CD4-positive, alpha-beta memory T cell (primary cell): Measurements from ENCODE around the gene APOA4. TPM values are rescaled to one million over a fixed set of nuclear protein-coding genes. Genes with fewer than 3 reads are reported as not detected.
A peak's percentile ranks its signal among the peaks of the same experiment; 100 is the strongest.

ENCODE experiments used
- CTCF ChIA-PET: fragments of 350-600 bp; sonication (Branson Sonifier 250); formaldehyde crosslinking; loops from one replicate; lab custom pipeline; 2021; ENCODE audit warnings: inconsistent platforms; ENCODE audit not compliant: partially characterized antibody; lab: Charles Lee
- POLR2A ChIA-PET: fragments of 350-600 bp; sonication (Branson Sonifier 250); formaldehyde crosslinking; loops from one replicate; lab custom pipeline; 2021; ENCODE audit not compliant: partially characterized antibody; lab: Charles Lee
- DNase-seq, 5 donors: peaks; one replicate each; pipeline versions ENCODE4 v3.0.0 to v3.0.0-alpha.2; 2020 to 2022; ENCODE audit warnings: mixed read lengths in 1 of 5
- H3K27ac ChIP-seq: one replicate; pipeline ENCODE4 v1.7.0; 2013; ENCODE audit warnings: low read depth, low read length
- H3K27me3 ChIP-seq: 2 replicates; pipeline ENCODE4 v1.7.0; 2013; ENCODE audit warnings: mild to moderate bottlenecking, low read length, moderate library complexity; ENCODE audit not compliant: insufficient read depth
- H3K36me3 ChIP-seq: 2 replicates; pipeline ENCODE4 v1.7.0; 2013; ENCODE audit warnings: mild to moderate bottlenecking, low read length, moderate library complexity; ENCODE audit not compliant: insufficient read depth
- H3K4me1 ChIP-seq: 2 replicates; pipeline ENCODE4 v1.7.0; 2013; ENCODE audit warnings: mild to moderate bottlenecking, low read length, moderate library complexity; ENCODE audit not compliant: insufficient read depth
- H3K4me3 ChIP-seq, 2 donors: one replicate each; pipeline ENCODE4 v1.7.0; 2013; ENCODE audit warnings: low read length in 2 of 2, mild to moderate bottlenecking in 1 of 2
- H3K9me3 ChIP-seq, 2 donors: one replicate each; pipeline ENCODE4 v1.7.0; 2013; ENCODE audit warnings: low read length in 2 of 2, control low read depth in 1 of 2; ENCODE audit not compliant: control insufficient read depth in 1 of 2
- H3K27ac Mint-ChIP-seq, 7 donors: one replicate each; pipeline ENCODE4 v1.8.0; 2020 to 2021; ENCODE audit warnings: mixed read lengths in 7 of 7, mild to moderate bottlenecking in 6 of 7, inconsistent platforms in 3 of 7, moderate library complexity in 3 of 7
- H3K27me3 Mint-ChIP-seq, 2 donors: one replicate each; pipeline ENCODE4 v1.8.0; 2020 to 2021; ENCODE audit warnings: mixed read lengths in 2 of 2
- H3K36me3 Mint-ChIP-seq, 2 donors: one replicate each; pipeline ENCODE4 v1.8.0; 2020 to 2021; ENCODE audit warnings: mixed read lengths in 2 of 2, inconsistent platforms in 1 of 2, mild to moderate bottlenecking in 1 of 2
- H3K4me1 Mint-ChIP-seq, 4 donors: one replicate each; pipeline ENCODE4 v1.8.0; 2020 to 2021; ENCODE audit warnings: mixed read lengths in 4 of 4, mild to moderate bottlenecking in 1 of 4
- H3K4me3 Mint-ChIP-seq, 8 donors: one replicate each; pipeline ENCODE4 v1.8.0; 2020 to 2021; ENCODE audit warnings: mixed read lengths in 8 of 8, mild to moderate bottlenecking in 7 of 8, moderate library complexity in 6 of 8, inconsistent platforms in 3 of 8
- H3K9me3 Mint-ChIP-seq, 8 donors: one replicate each; pipeline ENCODE4 v1.8.0; 2020 to 2021; ENCODE audit warnings: mixed read lengths in 8 of 8, mild to moderate bottlenecking in 5 of 8, inconsistent platforms in 3 of 8, moderate library complexity in 1 of 8
- intact Hi-C: fragments of 100-400 bp; cut with micrococcal nuclease; formaldehyde crosslinking; loops from one replicate; pipeline ENCODE4 v1.15.1; 2023
- polyA plus RNA-seq, 2 donors: library from polyadenylated mRNA; unstranded; fragments of 300-500 nt; fragmentation: Illumina TruSeq; gene quantifications; one replicate each; pipeline ENCODE4 v1.2.3, GENCODE V29; 2021
- total RNA-seq, 2 experiments: library from RNA; stranded (reverse); gene quantifications; one replicate each; pipeline ENCODE4 v1.2.3, GENCODE V29; 2021

APOA4 gene
- total and polyA plus RNA-seq, 4 experiments from 2014 or later, result not detected

GRCh38 chr11:116838321-116839084 is 15.4 kb upstream of the APOA4 start:
- peaks cover 4 to 21% (median 9%) of the 10 kb centered on the region in 4 donors for H3K4me1 Mint-ChIP-seq
- H3K4me3 ChIP-seq, result no peak overlapping the region
- CTCF ChIA-PET, result interaction anchor here (1.1 to 10.0 kb wide), 5 partner anchors 13 to 289 kb away, joined by 3 to 189 read pairs (median 10); partner anchors contain the start of genes APOA5 and ZPR1
- POLR2A ChIA-PET, result interaction anchor here (2.4 kb wide), 1 partner anchor 14 kb away, joined by 16 read pairs; no protein-coding TSS in a partner anchor
- intact Hi-C loops, result no loop called here
- no peaks in the 10 kb centered on the region for H3K9me3 Mint-ChIP-seq
- peaks cover 1% of the 10 kb centered on the region for H3K36me3 ChIP-seq
- peaks cover 15% of the 10 kb centered on the region for H3K4me1 ChIP-seq
- H3K27ac Mint-ChIP-seq, result peak overlapping the region in 1 of 7 donors; percentile 83
- H3K27ac ChIP-seq, result no peak overlapping the region
- no peaks in the 10 kb centered on the region for H3K27me3 ChIP-seq
- peaks cover 3 to 4% of the 10 kb centered on the region in 2 donors for H3K36me3 Mint-ChIP-seq
- H3K9me3 ChIP-seq, result no peaks in the 10 kb centered on the region
- H3K27me3 Mint-ChIP-seq, result no peaks in the 10 kb centered on the region
- DNase-seq, result no peak
- no peak overlapping the region for H3K4me3 Mint-ChIP-seq

- intact Hi-C loops, result no loop called here
- Histone ChIP-seq H3K9me3 (no peaks in the 10 kb centered on the region), H3K36me3 (no peaks in the 10 kb centered on the region), H3K4me1 (peaks cover 15% of the 10 kb centered on the region), H3K4me3 (no peak within 1 kb of the TSS), H3K27ac (no peak within 1 kb of the TSS), H3K27me3 (no peaks in the 10 kb centered on the region)
- Mint-ChIP-seq H3K4me1 (peaks cover 4 to 21% (median 9%) of the 10 kb centered on the region in 4 donors), H3K4me3 (peak within 1 kb of the TSS in 2 of 8 donors; percentile 24 to 31), H3K27me3 (no peaks in the 10 kb centered on the region), H3K27ac (peak within 1 kb of the TSS in 2 of 7 donors; percentile 70 to 83), H3K9me3 (no peaks in the 10 kb centered on the region), H3K36me3 (no peaks in the 10 kb centered on the region)
- ChIA-PET POLR2A (interaction anchor here (2.8 to 3.3 kb wide), 2 partner anchors 15 to 50 kb away, joined by 26 to 103 read pairs; partner anchors contain the start of gene ZPR1), CTCF (interaction anchor here (1.5 to 10.0 kb wide), 12 partner anchors 14 to 268 kb away, joined by 3 to 189 read pairs (median 12); partner anchors contain the start of genes APOA5, SIK3 and ZPR1)
- no peak for DNase-seq
Measured at GRCh38 chr11:116837231-116838091, 14.4 kb upstream of the APOA4 start, which contains the start of gene APOA1. Gene APOA1 (minus strand): TSS chr11:116837622. CDS start chr11:116837387, 235 bp downstream.

DNA sequence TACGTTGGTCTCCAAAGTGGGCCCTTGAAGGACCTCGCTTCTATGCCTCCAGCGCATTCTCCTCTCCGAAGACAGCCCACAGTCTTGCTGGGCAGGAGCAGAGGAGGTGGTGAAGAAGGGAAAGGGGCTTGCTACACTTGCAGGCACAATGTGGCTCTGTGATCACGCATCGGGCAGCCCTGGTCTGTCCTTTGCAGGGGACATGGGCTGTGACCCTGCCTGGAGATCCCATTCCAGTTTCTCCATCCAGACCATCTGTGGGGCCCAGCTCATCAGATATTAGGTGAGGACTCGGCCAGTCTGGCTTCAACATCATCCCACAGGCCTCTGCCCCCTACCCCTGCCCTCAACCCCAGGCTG is 13.5 kb upstream of the APOA4 start:
- Histone ChIP-seq H3K27ac (no peak overlapping the region), H3K27me3 (no peaks in the 10 kb centered on the region), H3K9me3 (no peaks in the 10 kb centered on the region), H3K36me3 (no peaks in the 10 kb centered on the region), H3K4me1 (peaks cover 15% of the 10 kb centered on the region), H3K4me3 (no peak overlapping the region)
- Mint-ChIP-seq H3K4me3 (peak overlapping the region in 1 of 8 donors; percentile 31), H3K27me3 (no peaks in the 10 kb centered on the region), H3K27ac (peak overlapping the region in 1 of 7 donors; percentile 70), H3K36me3 (no peaks in the 10 kb centered on the region), H3K9me3 (no peaks in the 10 kb centered on the region), H3K4me1 (peaks cover 4 to 21% (median 9%) of the 10 kb centered on the region in 4 donors)
- intact Hi-C loops, result loop anchor here (1.0 kb wide), 6 partner anchors 17 to 270 kb away; partner anchors contain the start of genes APOA5 and SIK3
- ChIA-PET POLR2A (interaction anchor here (1.4 to 3.3 kb wide), 6 partner anchors 11 to 104 kb away, joined by 3 to 103 read pairs (median 14); partner anchors contain the start of genes APOA5 and ZPR1), CTCF (interaction anchor here (0.6 to 10.0 kb wide), 47 partner anchors 9 to 387 kb away, joined by 3 to 189 read pairs (median 5); partner anchors contain the start of genes APOA4, APOA5, SIDT2 and SIK3)
- no peak for DNase-seq

DNA sequence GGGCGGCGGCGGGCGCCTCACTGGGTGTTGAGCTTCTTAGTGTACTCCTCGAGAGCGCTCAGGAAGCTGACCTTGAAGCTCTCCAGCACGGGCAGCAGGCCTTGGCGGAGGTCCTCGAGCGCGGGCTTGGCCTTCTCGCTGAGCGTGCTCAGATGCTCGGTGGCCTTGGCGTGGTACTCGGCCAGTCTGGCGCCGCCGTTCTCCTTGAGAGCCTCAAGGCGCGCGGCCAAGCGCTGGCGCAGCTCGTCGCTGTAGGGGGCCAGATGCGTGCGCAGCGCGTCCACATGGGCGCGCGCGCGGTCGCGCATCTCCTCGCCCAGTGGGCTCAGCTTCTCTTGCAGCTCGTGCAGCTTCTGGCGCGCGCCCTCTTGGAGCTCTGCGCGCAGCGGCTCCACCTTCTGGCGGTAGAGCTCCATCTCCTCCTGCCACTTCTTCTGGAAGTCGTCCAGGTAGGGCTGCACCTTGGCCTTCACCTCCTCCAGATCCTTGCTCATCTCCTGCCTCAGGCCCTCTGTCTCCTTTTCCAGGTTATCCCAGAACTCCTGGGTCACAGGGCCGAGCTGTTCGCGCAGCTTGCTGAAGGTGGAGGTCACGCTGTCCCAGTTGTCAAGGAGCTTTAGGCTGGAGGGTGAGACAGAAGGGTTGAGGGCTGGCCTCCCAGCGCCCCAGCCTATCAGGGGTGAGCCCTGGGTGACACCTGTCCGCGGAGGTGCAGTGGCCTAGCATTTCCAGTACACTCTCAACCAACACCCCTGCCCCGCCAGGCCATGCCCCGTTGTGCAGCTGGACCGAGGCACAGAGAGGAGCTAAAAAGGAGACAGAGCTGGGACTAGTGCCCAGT is 12.9 kb upstream of the APOA4 start:
- Histone ChIP-seq H3K27ac (no peak overlapping the region), H3K36me3 (no peaks in the 10 kb centered on the region), H3K9me3 (no peaks in the 10 kb centered on the region), H3K4me3 (peak overlapping the region; percentile 36 to 60), H3K27me3 (no peaks in the 10 kb centered on the region), H3K4me1 (peaks cover 15% of the 10 kb centered on the region)
- ChIA-PET CTCF (interaction anchor here (0.6 to 10.0 kb wide), 61 partner anchors 9 to 388 kb away, joined by 3 to 189 read pairs (median 4); partner anchors contain the start of genes APOA4, APOA5, PAFAH1B2 and SIDT2), POLR2A (interaction anchor here (0.6 to 3.3 kb wide), 19 partner anchors 12 to 395 kb away, joined by 3 to 103 read pairs (median 4); partner anchors contain the start of genes APOA5, BUD13, SIDT2 and ZPR1)
- Mint-ChIP-seq H3K4me1 (peaks cover 4 to 21% (median 9%) of the 10 kb centered on the region in 4 donors), H3K27ac (peak overlapping the region in 6 of 7 donors; percentile 29 to 76 (median 64)), H3K36me3 (no peaks in the 10 kb centered on the region), H3K4me3 (peak overlapping the region; percentile 67 to 87 (median 78)), H3K9me3 (no peaks in the 10 kb centered on the region), H3K27me3 (no peaks in the 10 kb centered on the region)
- intact Hi-C loops, result loop anchor here (1.0 kb wide), 6 partner anchors 17 to 270 kb away; partner anchors contain the start of genes APOA5 and SIK3
- peak; percentile 78 to 82 (median 80) for DNase-seq

DNA sequence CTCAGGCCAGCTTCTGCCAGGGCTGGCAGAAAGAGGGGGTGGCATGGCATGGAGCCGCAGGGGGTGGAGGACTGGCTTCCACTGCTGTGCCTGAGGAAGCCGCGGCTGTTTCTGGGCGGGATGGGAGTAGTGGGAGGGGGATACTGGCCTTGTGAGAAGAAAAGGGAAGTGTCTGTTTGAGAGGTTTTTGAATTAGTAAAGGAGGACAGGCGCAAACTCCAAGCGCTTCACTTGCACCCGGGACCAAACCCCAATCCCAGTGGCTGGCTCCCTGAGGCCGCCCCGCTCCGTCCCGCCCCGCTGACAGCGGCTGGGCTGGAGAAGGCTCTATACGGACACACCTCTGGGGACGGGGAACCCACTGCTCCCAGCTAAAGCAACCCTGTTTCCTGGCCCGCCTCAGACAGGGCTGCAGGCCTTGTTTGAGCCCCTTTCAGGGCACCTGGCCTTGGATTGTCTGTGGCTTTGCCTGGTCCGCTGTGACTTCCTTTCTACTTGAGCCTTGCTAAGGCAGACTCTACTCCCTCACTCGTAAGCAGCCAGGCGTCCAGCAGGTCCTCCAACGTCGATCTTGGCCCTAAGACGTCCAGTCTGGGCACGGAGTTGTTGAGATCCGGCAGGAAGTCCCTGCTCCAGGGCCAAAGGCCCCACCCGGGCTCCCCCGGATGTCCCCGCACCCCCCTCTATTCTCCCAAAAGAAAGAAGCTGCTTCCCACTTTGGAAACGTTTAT is 12.1 kb upstream of the APOA4 start:
- Mint-ChIP-seq H3K27ac (peak overlapping the region in 1 of 7 donors; percentile 63), H3K4me3 (peak overlapping the region; percentile 58 to 87 (median 78)), H3K9me3 (no peaks in the 10 kb centered on the region), H3K36me3 (no peaks in the 10 kb centered on the region), H3K4me1 (peaks cover 2 to 16% (median 9%) of the 10 kb centered on the region in 4 donors), H3K27me3 (no peaks in the 10 kb centered on the region)
- Histone ChIP-seq H3K4me1 (peaks cover 15% of the 10 kb centered on the region), H3K9me3 (no peaks in the 10 kb centered on the region), H3K36me3 (no peaks in the 10 kb centered on the region), H3K4me3 (peak overlapping the region; percentile 36 to 60), H3K27ac (no peak overlapping the region), H3K27me3 (no peaks in the 10 kb centered on the region)
- CTCF ChIA-PET, result interaction anchor here (0.7 to 10.0 kb wide), 55 partner anchors 8 to 345 kb away, joined by 3 to 189 read pairs (median 4); partner anchors contain the start of genes APOA4, APOA5, PAFAH1B2 and SIDT2
- POLR2A ChIA-PET, result interaction anchor here (0.6 to 3.3 kb wide), 19 partner anchors 13 to 396 kb away, joined by 3 to 103 read pairs (median 4); partner anchors contain the start of genes APOA5, BUD13, SIDT2 and ZPR1
- intact Hi-C loops, result no loop called here
- peak in 1 of 5 donors; percentile 8 for DNase-seq
